ENCODE measurements around the gene ATRN. TPM values are rescaled to one million over a fixed set of nuclear protein-coding genes. Genes with fewer than 3 reads are reported as not detected.

ATRN gene
- total RNA-seq, 1 experiment from 2014 or later: 41.4 TPM

- CTCF ChIA-PET: no interaction called here
- H3K27ac Mint-ChIP-seq (ENCODE audit: unreplicated experiment): no peak overlapping the region
- intact Hi-C loops (cut with micrococcal nuclease; ENCODE audit: unreplicated experiment): loop anchor here (10.0 kb wide), 1 partner anchor 74 kb away; no protein-coding TSS in a partner anchor
- H3K36me3 Mint-ChIP-seq (ENCODE audit: insufficient read depth, unreplicated experiment): peaks cover 12% of the 10 kb centered on the region
- DNase-seq: no peak
- no peak overlapping the region for H3K4me3 Mint-ChIP-seq (ENCODE audit: unreplicated experiment)
- TF ChIP-seq, protein P1, sequence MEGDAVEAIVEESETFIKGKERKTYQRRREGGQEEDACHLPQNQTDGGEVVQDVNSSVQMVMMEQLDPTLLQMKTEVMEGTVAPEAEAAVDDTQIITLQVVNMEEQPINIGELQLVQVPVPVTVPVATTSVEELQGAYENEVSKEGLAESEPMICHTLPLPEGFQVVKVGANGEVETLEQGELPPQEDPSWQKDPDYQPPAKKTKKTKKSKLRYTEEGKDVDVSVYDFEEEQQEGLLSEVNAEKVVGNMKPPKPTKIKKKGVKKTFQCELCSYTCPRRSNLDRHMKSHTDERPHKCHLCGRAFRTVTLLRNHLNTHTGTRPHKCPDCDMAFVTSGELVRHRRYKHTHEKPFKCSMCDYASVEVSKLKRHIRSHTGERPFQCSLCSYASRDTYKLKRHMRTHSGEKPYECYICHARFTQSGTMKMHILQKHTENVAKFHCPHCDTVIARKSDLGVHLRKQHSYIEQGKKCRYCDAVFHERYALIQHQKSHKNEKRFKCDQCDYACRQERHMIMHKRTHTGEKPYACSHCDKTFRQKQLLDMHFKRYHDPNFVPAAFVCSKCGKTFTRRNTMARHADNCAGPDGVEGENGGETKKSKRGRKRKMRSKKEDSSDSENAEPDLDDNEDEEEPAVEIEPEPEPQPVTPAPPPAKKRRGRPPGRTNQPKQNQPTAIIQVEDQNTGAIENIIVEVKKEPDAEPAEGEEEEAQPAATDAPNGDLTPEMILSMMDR (IDR thresholded peaks at IDR 0.05; ENCODE audit: insufficient read depth in 1 of 2, low read depth in 1 of 2, low read length in 1 of 2, severe bottlenecking in 1 of 2, unreplicated experiment in 1 of 2): no peak
- H3K4me1 Mint-ChIP-seq (ENCODE audit: low read depth, unreplicated experiment): no peaks in the 10 kb centered on the region
- Histone ChIP-seq H3K4me3 (ENCODE audit: low read depth, low read length) (no peak overlapping the region), H3K36me3 (ENCODE audit: control insufficient read depth, insufficient read depth, low read length) (peaks cover 3% of the 10 kb centered on the region; the same call in 1 of the 2 replicates), H3K9me3 (no peaks in the 10 kb centered on the region), H3K4me1 (no peaks in the 10 kb centered on the region), H3K27me3 (replicated peaks; ENCODE audit: control insufficient read depth, insufficient read depth, low read length) (no peaks in the 10 kb centered on the region)
- H3K9me3 Mint-ChIP-seq (ENCODE audit: unreplicated experiment): no peaks in the 10 kb centered on the region
- POLR2A ChIA-PET: no interaction called here
- H3K27me3 Mint-ChIP-seq (ENCODE audit: insufficient read depth, unreplicated experiment): no peaks in the 10 kb centered on the region
- BruUV-seq (replicated peaks): no TSS peak
These were observed 89.8 kb downstream of the ATRN start for GRCh38 chr20:3560578-3560977.

- no peak overlapping the region for H3K4me3 Mint-ChIP-seq (ENCODE audit: unreplicated experiment)
- Histone ChIP-seq H3K4me1 (no peaks in the 10 kb centered on the region), H3K4me3 (ENCODE audit: low read depth, low read length) (no peak overlapping the region), H3K27me3 (replicated peaks; ENCODE audit: control insufficient read depth, insufficient read depth, low read length) (no peaks in the 10 kb centered on the region), H3K36me3 (ENCODE audit: control insufficient read depth, insufficient read depth, low read length) (peaks cover 3% of the 10 kb centered on the region; the same call in 1 of the 2 replicates), H3K9me3 (no peaks in the 10 kb centered on the region)
- intact Hi-C loops (cut with micrococcal nuclease; ENCODE audit: unreplicated experiment): loop anchor here (1.0 to 10.0 kb wide), 3 partner anchors 72 to 204 kb away; no protein-coding TSS in a partner anchor
- no peaks in the 10 kb centered on the region for H3K9me3 Mint-ChIP-seq (ENCODE audit: unreplicated experiment)
- TF ChIP-seq, protein P1 (IDR thresholded peaks at IDR 0.05; ENCODE audit: insufficient read depth in 1 of 2, low read depth in 1 of 2, low read length in 1 of 2, severe bottlenecking in 1 of 2, unreplicated experiment in 1 of 2): no peak
- H3K27ac Mint-ChIP-seq (ENCODE audit: unreplicated experiment): no peak overlapping the region
- H3K4me1 Mint-ChIP-seq (ENCODE audit: low read depth, unreplicated experiment): no peaks in the 10 kb centered on the region
- no peak for DNase-seq
- H3K36me3 Mint-ChIP-seq (ENCODE audit: insufficient read depth, unreplicated experiment): peaks cover 12% of the 10 kb centered on the region
- H3K27me3 Mint-ChIP-seq (ENCODE audit: insufficient read depth, unreplicated experiment): no peaks in the 10 kb centered on the region
- BruUV-seq (replicated peaks): no TSS peak
- ChIA-PET CTCF (interaction anchor here (0.5 to 1.8 kb wide), 14 partner anchors 16 to 509 kb away, joined by 3 to 17 read pairs (median 4); partner anchors contain the start of gene ADISSP), POLR2A (no interaction called here)
These were observed 92.3 kb downstream of the ATRN start for GRCh38 chr20:3563133-3563532.

DNA sequence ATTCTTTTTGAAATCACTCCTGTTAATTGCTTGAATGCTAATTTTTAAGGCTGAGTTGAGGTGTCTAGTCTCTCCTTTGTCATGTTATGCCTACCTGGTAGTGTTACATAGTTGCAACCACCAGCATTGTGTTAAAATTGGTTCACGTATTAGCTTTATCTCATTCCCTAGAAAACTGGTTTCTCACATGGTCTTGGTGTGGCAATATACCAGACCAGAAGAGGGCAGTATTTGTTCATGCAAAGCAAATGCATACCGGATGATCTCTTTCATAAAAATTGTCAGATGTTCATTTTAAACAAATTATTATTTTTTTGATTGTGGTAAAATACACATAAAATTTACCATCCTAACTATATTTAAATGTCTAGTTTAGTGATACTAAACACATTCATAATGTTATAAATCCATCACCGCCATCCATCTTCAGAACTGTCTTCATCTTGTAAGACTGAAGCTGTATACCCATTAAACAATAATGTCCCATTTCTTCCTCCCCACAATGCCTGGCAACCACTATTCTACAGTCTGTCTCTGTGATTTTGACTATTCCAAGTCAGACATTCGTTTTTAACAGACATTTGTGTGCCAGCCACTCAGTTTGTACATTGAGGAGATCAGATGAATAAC, 92.8 kb downstream of the ATRN start:
- H3K36me3 ChIP-seq (ENCODE audit: control insufficient read depth, insufficient read depth, low read length): peaks cover 3% of the 10 kb centered on the region; the same call in 1 of the 2 replicates
- H3K9me3 ChIP-seq: no peaks in the 10 kb centered on the region
- DNase-seq: peak in 1 of 2 experiments; percentile 65
- BruUV-seq (replicated peaks): no TSS peak
- H3K4me1 ChIP-seq: no peaks in the 10 kb centered on the region
- no peaks in the 10 kb centered on the region for H3K4me1 Mint-ChIP-seq (ENCODE audit: low read depth, unreplicated experiment)
- no peak overlapping the region for H3K4me3 ChIP-seq (ENCODE audit: low read depth, low read length)
- ChIA-PET POLR2A (no interaction called here), CTCF (interaction anchor here (0.5 to 1.8 kb wide), 13 partner anchors 17 to 509 kb away, joined by 3 to 17 read pairs (median 4); partner anchors contain the start of gene ADISSP)
- H3K9me3 Mint-ChIP-seq (ENCODE audit: unreplicated experiment): no peaks in the 10 kb centered on the region
- H3K27me3 ChIP-seq (replicated peaks; ENCODE audit: control insufficient read depth, insufficient read depth, low read length): no peaks in the 10 kb centered on the region
- TF ChIP-seq, protein P1 (IDR thresholded peaks at IDR 0.05; ENCODE audit: insufficient read depth in 1 of 2, low read depth in 1 of 2, low read length in 1 of 2, severe bottlenecking in 1 of 2, unreplicated experiment in 1 of 2): peak; percentile 71 to 76
- peaks cover 12% of the 10 kb centered on the region for H3K36me3 Mint-ChIP-seq (ENCODE audit: insufficient read depth, unreplicated experiment)
- H3K4me3 Mint-ChIP-seq (ENCODE audit: unreplicated experiment): no peak overlapping the region
- H3K27me3 Mint-ChIP-seq (ENCODE audit: insufficient read depth, unreplicated experiment): no peaks in the 10 kb centered on the region
- no peak overlapping the region for H3K27ac Mint-ChIP-seq (ENCODE audit: unreplicated experiment)
- intact Hi-C loops (cut with micrococcal nuclease; ENCODE audit: unreplicated experiment): loop anchor here (1.0 to 10.0 kb wide), 3 partner anchors 71 to 205 kb away; no protein-coding TSS in a partner anchor

All from Caco-2 (cell line).